ENCODE results near the gene DEFB131B. TPM values are rescaled to one million over a fixed set of nuclear protein-coding genes. Genes with fewer than 3 reads are reported as not detected.
"Not testable (repeated sequence)": the region's sequence is repeated elsewhere in the genome, so short reads cannot be mapped to it uniquely, and the experiment has no call there.

Gene DEFB131B
- not detected in 2 replicates for total RNA-seq (2011; cell fraction: chromatin; rRNA removed; ENCODE audit: low replicate concordance)
- total RNA-seq (2011; cell fraction: nucleolus; rRNA removed), result not detected in 2 replicates
- total RNA-seq (2011; cell fraction: nucleoplasm; rRNA removed), result not detected in 2 replicates
- total RNA-seq (2014; rRNA removed) (not detected in 2 replicates), total RNA-seq (2014; rRNA removed; fragmentation: Illumina TruSeq; extraction: Trizol) (not detected in 2 replicates), total RNA-seq (2015; rRNA removed; fragmentation: Illumina TruSeq; extraction: Trizol) (not detected in 2 replicates), total RNA-seq (2021) (not detected in 2 replicates), polyA plus RNA-seq (2011; rRNA removed) (not detected in 2 replicates), polyA plus RNA-seq (2014; fragmentation: Illumina TruSeq; extraction: Trizol) (not detected in 2 replicates), polyA plus RNA-seq (2014; fragmentation: Nextera tagmentation; extraction: Ambion mirVana) (not detected), polyA plus RNA-seq (2014; rRNA removed) (not detected in 2 replicates), polyA minus RNA-seq (2011; rRNA and poly(A)+ RNA removed) (not detected in 2 replicates), Bru-seq, nascent RNA (not detected), BruChase-seq, experiment 1, labeled RNA remaining after a 2-hour chase (not detected), BruChase-seq, experiment 2, labeled RNA remaining after a 6-hour chase (not detected)
- not detected in 2 replicates for polyA plus RNA-seq (2011; cell fraction: cytosol; rRNA removed)
- polyA plus RNA-seq (2011; cell fraction: nucleus; rRNA removed), result not detected in 2 replicates
- not detected in 2 replicates for polyA plus RNA-seq (2012)
- polyA minus RNA-seq (2011; cell fraction: cytosol; rRNA and poly(A)+ RNA removed), result not detected in 2 replicates
- not detected in 2 replicates for polyA minus RNA-seq (2011; cell fraction: nucleus; rRNA and poly(A)+ RNA removed)
- long read RNA-seq, experiment 1, result 0 reads
- long read RNA-seq, experiment 2, result 0 reads
- long read RNA-seq, experiment 3, result 0 reads

GRCh38 chr11:71878059-71878458 lies at the start of gene DEFB131B:
DEFB131B (plus strand) TSS chr11:71878453; CDS start chr11:71878453, 0 bp downstream.
- H3K9me1 ChIP-seq (ENCODE audit: control insufficient read depth, insufficient read depth, low read length); H3K27me3 ChIP-seq (ENCODE audit: control insufficient read depth in 2 of 2, insufficient read depth in 2 of 2, low read length in 2 of 2); H3K79me2 ChIP-seq (ENCODE audit: control insufficient read depth, insufficient read depth, low read length); DNase-seq (ENCODE audit: extremely low read depth in 1 of 4, low spot score in 3 of 4); FAIRE-seq; in situ Hi-C loops (cut with MboI); BruUV-seq (replicated peaks); H4K20me1 ChIP-seq (replicated peaks; ENCODE audit: control insufficient read depth, insufficient read depth, low read length); H3K27ac ChIP-seq (ENCODE audit: extremely low read depth, low read depth, low read length); H3K4me3 ChIP-seq; H3K9ac ChIP-seq (ENCODE audit: insufficient read depth in 1 of 2, low read depth in 2 of 2, low read length in 2 of 2); intact Hi-C loops (cut with micrococcal nuclease); ATAC-seq; H3K9me3 ChIP-seq (replicated peaks; ENCODE audit: control insufficient read depth, insufficient read depth, low read depth, low read length); H3K36me3 ChIP-seq (ENCODE audit: control insufficient read depth, insufficient read depth, low read length); H3K4me1 ChIP-seq (replicated peaks in 1 of 2; ENCODE audit: control insufficient read depth in 2 of 2, insufficient read depth in 2 of 2, low read length in 2 of 2); CTCF ChIA-PET (ENCODE audit: low intra/inter-chr PET ratio); H3K4me2 ChIP-seq (ENCODE audit: insufficient read depth, low read length); H2AFZ ChIP-seq (ENCODE audit: low read depth, low read length): not testable (repeated sequence)
- WGBS (ENCODE audit: insufficient coverage, low coverage, missing lambda C conversion rate), result 23% methylated on average over 1 of the region's 1 CpG
- POLR2A ChIA-PET, result interaction anchor here (0.6 kb wide), 1 partner anchor 82 kb away, joined by 3 read pairs; no protein-coding TSS in a partner anchor

GRCh38 chr11:71829247-71829646 lies 49.0 kb upstream of the DEFB131B start:
- FAIRE-seq; intact Hi-C loops (cut with micrococcal nuclease); POLR2A ChIA-PET: not testable (repeated sequence)

GRCh38 chr11:71829686-71830085 lies 48.6 kb upstream of the DEFB131B start:
- ATAC-seq; H3K4me2 ChIP-seq (ENCODE audit: insufficient read depth, low read length); H2AFZ ChIP-seq (ENCODE audit: low read depth, low read length); H3K4me1 ChIP-seq (replicated peaks in 1 of 2; ENCODE audit: control insufficient read depth in 2 of 2, insufficient read depth in 2 of 2, low read length in 2 of 2); H3K9ac ChIP-seq (ENCODE audit: insufficient read depth in 1 of 2, low read depth in 2 of 2, low read length in 2 of 2); H3K9me1 ChIP-seq (ENCODE audit: control insufficient read depth, insufficient read depth, low read length); CTCF ChIA-PET (ENCODE audit: low intra/inter-chr PET ratio); in situ Hi-C loops (cut with MboI); DNase-seq (ENCODE audit: extremely low read depth in 1 of 4, low spot score in 3 of 4); H3K4me3 ChIP-seq; H3K27me3 ChIP-seq (ENCODE audit: control insufficient read depth in 2 of 2, insufficient read depth in 2 of 2, low read length in 2 of 2); intact Hi-C loops (cut with micrococcal nuclease); BruUV-seq (replicated peaks); POLR2A ChIA-PET; H3K9me3 ChIP-seq (replicated peaks; ENCODE audit: control insufficient read depth, insufficient read depth, low read depth, low read length); FAIRE-seq; H3K79me2 ChIP-seq (ENCODE audit: control insufficient read depth, insufficient read depth, low read length); H3K27ac ChIP-seq (ENCODE audit: extremely low read depth, low read depth, low read length); H3K36me3 ChIP-seq (ENCODE audit: control insufficient read depth, insufficient read depth, low read length); H4K20me1 ChIP-seq (replicated peaks; ENCODE audit: control insufficient read depth, insufficient read depth, low read length): not testable (repeated sequence)
- 8% methylated on average over 3 of the region's 3 CpGs for WGBS (ENCODE audit: insufficient coverage, low coverage, missing lambda C conversion rate)

More at GRCh38 chr11:71829247-71829646, 49.0 kb upstream of the DEFB131B start:
- H3K4me1 ChIP-seq (replicated peaks in 1 of 2; ENCODE audit: control insufficient read depth in 2 of 2, insufficient read depth in 2 of 2, low read length in 2 of 2); ATAC-seq; H3K79me2 ChIP-seq (ENCODE audit: control insufficient read depth, insufficient read depth, low read length); H3K36me3 ChIP-seq (ENCODE audit: control insufficient read depth, insufficient read depth, low read length); H4K20me1 ChIP-seq (replicated peaks; ENCODE audit: control insufficient read depth, insufficient read depth, low read length); DNase-seq (ENCODE audit: extremely low read depth in 1 of 4, low spot score in 3 of 4); H3K9me1 ChIP-seq (ENCODE audit: control insufficient read depth, insufficient read depth, low read length); H2AFZ ChIP-seq (ENCODE audit: low read depth, low read length); H3K9me3 ChIP-seq (replicated peaks; ENCODE audit: control insufficient read depth, insufficient read depth, low read depth, low read length); CTCF ChIA-PET (ENCODE audit: low intra/inter-chr PET ratio); H3K9ac ChIP-seq (ENCODE audit: insufficient read depth in 1 of 2, low read depth in 2 of 2, low read length in 2 of 2); H3K4me2 ChIP-seq (ENCODE audit: insufficient read depth, low read length); H3K27ac ChIP-seq (ENCODE audit: extremely low read depth, low read depth, low read length); in situ Hi-C loops (cut with MboI); H3K4me3 ChIP-seq; H3K27me3 ChIP-seq (ENCODE audit: control insufficient read depth in 2 of 2, insufficient read depth in 2 of 2, low read length in 2 of 2); BruUV-seq (replicated peaks): not testable (repeated sequence)
- 19% methylated on average over 3 of the region's 3 CpGs for WGBS (ENCODE audit: insufficient coverage, low coverage, missing lambda C conversion rate)
- peak; percentile 44 for TF ChIP-seq ZNF146 (CRISPR knock-in tag; IDR thresholded peaks at IDR 0.05; ENCODE audit: unreplicated experiment)

Data from K562 (cell line).